GM23248 (cell line): ENCODE results near the gene CEP95. TPM values are rescaled to one million over a fixed set of nuclear protein-coding genes. Genes with fewer than 3 reads are reported as not detected.
A peak's percentile ranks its signal among the peaks of the same experiment; 100 is the strongest.

Experiments used
- DNase-seq: peaks from one replicate; pipeline ENCODE4 v3.0.0-alpha.2; 2015
- H2AFZ ChIP-seq: fragments of 200-600 bp; sonication (generic); 2 replicates; pipeline ENCODE4 v1.6.1; 2016; ENCODE audit warnings: antibody characterized with exemption
- H3F3A ChIP-seq: fragments of 200-600 bp; sonication (generic); 2 replicates; pipeline ENCODE4 v1.6.1; 2016; ENCODE audit warnings: mild to moderate bottlenecking, antibody characterized with exemption, mixed run types; ENCODE audit not compliant: insufficient read depth
- H3K27ac ChIP-seq: fragments of 200-600 bp; sonication (generic); 2 replicates; pipeline ENCODE4 v1.5.1; 2016; ENCODE audit warnings: mild to moderate bottlenecking
- H3K27me3 ChIP-seq: fragments of 200-600 bp; sonication (generic); replicated peaks from 2 replicates; pipeline ENCODE4 v1.6.1; 2016; ENCODE audit warnings: mild to moderate bottlenecking; ENCODE audit not compliant: insufficient read depth
- H3K36me3 ChIP-seq: fragments of 200-600 bp; sonication (generic); 2 replicates; pipeline ENCODE4 v1.6.1; 2016; ENCODE audit warnings: low read depth, mild to moderate bottlenecking
- H3K4me1 ChIP-seq: fragments of 200-600 bp; sonication (generic); 2 replicates; pipeline ENCODE4 v1.6.1; 2016; ENCODE audit warnings: mild to moderate bottlenecking; ENCODE audit not compliant: insufficient read depth
- H3K4me2 ChIP-seq: fragments of 200-600 bp; sonication (generic); one replicate; pipeline ENCODE4 v1.6.1; 2016; ENCODE audit warnings: mild to moderate bottlenecking; ENCODE audit not compliant: unreplicated experiment
- H3K4me3 ChIP-seq: fragments of 200-600 bp; sonication (generic); 2 replicates; pipeline ENCODE4 v1.5.1; 2016; ENCODE audit warnings: mild to moderate bottlenecking
- H3K79me2 ChIP-seq: fragments of 200-600 bp; sonication (generic); 2 replicates; pipeline ENCODE4 v1.6.1; 2016; ENCODE audit warnings: mild to moderate bottlenecking; ENCODE audit not compliant: insufficient read depth
- H3K9ac ChIP-seq: fragments of 200-600 bp; sonication (generic); 2 replicates; pipeline ENCODE4 v1.6.1; 2016; ENCODE audit warnings: mild to moderate bottlenecking
- H3K9me2 ChIP-seq: fragments of 200-600 bp; sonication (generic); 2 replicates; pipeline ENCODE4 v1.6.1; 2016; ENCODE audit warnings: mixed run types, mild to moderate bottlenecking, moderate library complexity; ENCODE audit not compliant: insufficient read depth
- H3K9me3 ChIP-seq: fragments of 200-600 bp; sonication (generic); one replicate; pipeline ENCODE4 v1.6.1; 2017; ENCODE audit warnings: low read depth
- H4K20me1 ChIP-seq: fragments of 200-600 bp; sonication (generic); 2 replicates; pipeline ENCODE4 v1.6.0; 2016; ENCODE audit not compliant: insufficient read depth
- EZH2 ChIP-seq: fragments of 200-600 bp; sonication (generic); IDR thresholded peaks from 2 replicates; pipeline ENCODE4 v1.6.1; 2018; ENCODE audit warnings: antibody characterized with exemption, mild to moderate bottlenecking; ENCODE audit not compliant: insufficient read depth, poor library complexity, severe bottlenecking
- EZH2phosphoT487 ChIP-seq: fragments of 200-600 bp; sonication (generic); IDR thresholded peaks from 2 replicates; pipeline ENCODE4 v1.6.1; 2018; ENCODE audit warnings: antibody characterized with exemption, moderate library complexity, mild to moderate bottlenecking, low read depth; ENCODE audit not compliant: insufficient read depth
- WGBS, 2 experiments: methylation state at CpG; one replicate each; pipeline ENCODE4 v1.1.6; 2015 to 2017; ENCODE audit warnings: low lambda C conversion rate in 2 of 2, low coverage in 1 of 2; ENCODE audit errors: missing lambda C conversion rate in 2 of 2; 5-methylcytosine and 5-hydroxymethylcytosine counted together
- in situ Hi-C: fragments of 300-500 bp; cut with MboI; formaldehyde crosslinking; loops from 2 replicates; pipeline ENCODE4 v1.15.0; 2020
- polyA plus RNA-seq: library from polyadenylated mRNA; unstranded; fragments of >200 nt; fragmentation: Nextera tagmentation; extraction: Ambion mirVana; gene quantifications from 2 replicates; pipeline ENCODE4 v1.2.1, GENCODE V29; 2016
- total RNA-seq: library from RNA; depleted of rRNA; stranded (reverse); fragments of >200 nt; shearing (Covaris generic); gene quantifications from 2 replicates; pipeline ENCODE4 v1.2.3, GENCODE V29; 2014

Gene CEP95
- total and polyA plus RNA-seq, 2 experiments from 2014 or later: 16.8 to 17.5 TPM

- H3K9me3 ChIP-seq: no peaks in the 10 kb centered on the region
- peak overlapping the region; percentile 85 for H3K4me2 ChIP-seq
- DNase-seq: peak; percentile 40
- peaks cover 43% of the 10 kb centered on the region for H4K20me1 ChIP-seq
- H3K27me3 ChIP-seq: no peaks in the 10 kb centered on the region
- H2AFZ ChIP-seq: no peak overlapping the region
- H3K9ac ChIP-seq: peak overlapping the region; percentile 100
- no peaks in the 10 kb centered on the region for H3K9me2 ChIP-seq
- H3K27ac ChIP-seq: peak overlapping the region; percentile 100
- H3F3A ChIP-seq: peaks cover 79% of the 10 kb centered on the region
- peaks cover 73% of the 10 kb centered on the region for H3K36me3 ChIP-seq
- H3K4me3 ChIP-seq: peak overlapping the region; percentile 98
- WGBS, 2 experiments: 68% methylated on average over 2 of the region's 2 CpGs
- peaks cover 63% of the 10 kb centered on the region for H3K4me1 ChIP-seq
- peaks cover 89% of the 10 kb centered on the region for H3K79me2 ChIP-seq
- TF ChIP-seq EZH2 (no peak), EZH2phosphoT487 (no peak)
- in situ Hi-C loops: no loop called here
These were observed 4.0 kb upstream of the CEP95 start for GRCh38 chr17:64502809-64503208.

- TF ChIP-seq EZH2phosphoT487: no peak
- TF ChIP-seq EZH2: no peak
- H4K20me1 ChIP-seq: peaks cover 43% of the 10 kb centered on the region
- peak overlapping the region; percentile 85 for H3K4me2 ChIP-seq
- 65 to 68% methylated on average over 5 of the region's 5 CpGs for WGBS, 2 experiments
- no peaks in the 10 kb centered on the region for H3K9me3 ChIP-seq
- peak overlapping the region; percentile 100 for H3K27ac ChIP-seq
- peak overlapping the region; percentile 100 for H3K9ac ChIP-seq
- H3K4me1 ChIP-seq: peaks cover 59% of the 10 kb centered on the region
- H3K36me3 ChIP-seq: peaks cover 68% of the 10 kb centered on the region
- no peaks in the 10 kb centered on the region for H3K27me3 ChIP-seq
- H2AFZ ChIP-seq: no peak overlapping the region
- H3K4me3 ChIP-seq: peak overlapping the region; percentile 98
- H3K9me2 ChIP-seq: no peaks in the 10 kb centered on the region
- peak; percentile 30 for DNase-seq
- peaks cover 92% of the 10 kb centered on the region for H3K79me2 ChIP-seq
- peaks cover 78% of the 10 kb centered on the region for H3F3A ChIP-seq
- in situ Hi-C loops: no loop called here
These were observed 3.4 kb upstream of the CEP95 start for GRCh38 chr17:64503341-64503740.

DNA sequence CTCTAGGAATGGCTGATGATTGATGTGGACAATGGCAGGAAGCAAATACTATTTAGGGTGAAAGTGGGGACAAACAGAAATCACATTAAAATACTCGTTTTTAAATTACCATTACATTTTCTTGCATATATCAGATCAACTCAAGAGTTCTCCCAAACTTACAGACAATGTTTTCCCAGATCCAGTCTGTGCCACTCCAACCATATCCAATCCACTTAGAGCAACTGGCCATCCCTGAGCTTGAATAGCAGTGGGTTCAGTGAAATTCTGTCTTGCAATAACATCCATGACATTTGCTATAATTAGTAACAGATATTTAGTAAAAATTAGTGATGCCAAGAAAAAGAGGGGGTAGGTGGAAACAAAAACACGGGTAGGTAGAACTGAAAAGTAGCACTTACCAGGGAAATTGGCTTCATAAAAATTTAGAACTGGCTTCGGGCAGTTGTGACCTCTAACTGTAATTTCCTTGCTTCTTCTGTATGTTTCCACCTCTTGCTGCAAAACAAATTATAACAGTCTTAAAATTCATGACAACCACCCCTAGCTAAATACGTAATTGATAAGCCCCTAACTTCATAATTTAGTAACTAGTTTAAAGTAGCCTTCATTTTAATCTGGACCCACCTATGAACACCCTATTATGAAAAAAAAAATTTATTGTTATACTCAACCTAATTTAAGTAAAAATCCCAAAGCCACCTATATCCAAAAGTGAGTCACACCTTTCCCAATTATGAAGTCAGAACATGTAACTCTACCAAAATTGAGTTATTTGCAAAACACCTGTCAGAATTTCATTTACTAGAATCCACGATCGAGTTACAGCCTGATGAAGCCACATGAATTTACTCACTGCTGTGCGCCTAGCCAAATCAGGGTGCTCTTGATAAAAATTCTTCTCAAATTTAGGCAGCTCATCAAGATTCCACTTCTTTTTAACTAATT is 2.7 kb upstream of the CEP95 start:
- Histone ChIP-seq H3K9me2 (no peaks in the 10 kb centered on the region), H3K36me3 (peaks cover 60% of the 10 kb centered on the region), H3K4me1 (peaks cover 54% of the 10 kb centered on the region), H3K9me3 (no peaks in the 10 kb centered on the region), H3K79me2 (peaks cover 92% of the 10 kb centered on the region), H3K4me2 (peak overlapping the region; percentile 85), H3K27me3 (no peaks in the 10 kb centered on the region), H3K4me3 (peak overlapping the region; percentile 98), H3K27ac (peak overlapping the region; percentile 100), H3F3A (peaks cover 71% of the 10 kb centered on the region), H3K9ac (peak overlapping the region; percentile 100), H4K20me1 (peaks cover 43% of the 10 kb centered on the region), H2AFZ (no peak overlapping the region)
- DNase-seq: peak; percentile 58
- WGBS, 2 experiments: 14 to 15% methylated on average over 7 of the region's 7 CpGs
- TF ChIP-seq EZH2 (no peak), EZH2phosphoT487 (no peak)
- in situ Hi-C loops: no loop called here

DNA sequence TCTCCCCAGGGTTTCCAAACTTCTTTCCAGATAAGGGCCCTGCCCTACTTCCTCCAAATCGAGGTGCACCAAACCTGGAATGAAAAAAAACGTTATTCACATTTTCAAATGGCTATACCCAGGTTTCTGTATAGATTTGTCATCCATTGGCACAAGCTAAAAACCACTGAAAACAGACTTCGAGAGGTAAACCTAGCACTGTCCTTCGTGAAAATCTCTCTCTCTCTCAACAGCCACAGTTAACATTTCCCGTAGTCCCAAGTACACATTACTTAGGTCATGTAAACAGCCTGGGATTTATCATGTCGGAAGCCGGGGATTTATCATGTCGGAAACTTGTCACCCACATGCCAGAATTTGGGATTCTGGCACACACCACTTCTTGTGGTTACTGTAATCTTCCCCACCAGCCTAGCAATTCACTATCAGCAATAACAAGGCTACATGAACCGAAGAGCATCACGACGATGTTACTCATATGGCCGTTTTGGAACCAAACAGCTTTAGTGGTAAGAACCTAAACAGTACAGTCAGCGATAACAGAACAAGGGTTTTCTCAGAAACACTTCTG is 1.9 kb upstream of the CEP95 start:
- 1% methylated on average over 13 of the region's 13 CpGs for WGBS, 2 experiments

More for the DNA sequence above, 1.9 kb upstream of the CEP95 start:
- H3K9me2 ChIP-seq: no peaks in the 10 kb centered on the region
- peaks cover 46% of the 10 kb centered on the region for H3K4me1 ChIP-seq
- H3F3A ChIP-seq: peaks cover 63% of the 10 kb centered on the region
- in situ Hi-C loops: no loop called here
- H4K20me1 ChIP-seq: peaks cover 36% of the 10 kb centered on the region
- no peak overlapping the region for H2AFZ ChIP-seq
- no peak for TF ChIP-seq EZH2phosphoT487
- TF ChIP-seq EZH2: no peak
- H3K27ac ChIP-seq: peak overlapping the region; percentile 100
- DNase-seq: no peak
- H3K9ac ChIP-seq: peak overlapping the region; percentile 100
- no peaks in the 10 kb centered on the region for H3K27me3 ChIP-seq
- peak overlapping the region; percentile 85 for H3K4me2 ChIP-seq
- peaks cover 92% of the 10 kb centered on the region for H3K79me2 ChIP-seq
- H3K36me3 ChIP-seq: peaks cover 53% of the 10 kb centered on the region
- peak overlapping the region; percentile 98 for H3K4me3 ChIP-seq
- no peaks in the 10 kb centered on the region for H3K9me3 ChIP-seq
